Naive thymus-derived CD4-positive, alpha-beta T cell (primary cell): Measurements from ENCODE around the gene PLEKHA7. TPM values are rescaled to one million over a fixed set of nuclear protein-coding genes. Genes with fewer than 3 reads are reported as not detected.
"Not testable (repeated sequence)": the region's sequence is repeated elsewhere in the genome, so short reads cannot be mapped to it uniquely, and the experiment has no call there.

Experiments used
- ATAC-seq: fragments of 150-1000 bp; cut with Tn5 transposase; 2 replicates; pipeline ENCODE4 v1.10.0; 2021; ENCODE audit warnings: mild to moderate bottlenecking, moderate library complexity
- CTCF ChIA-PET: fragments of 350-600 bp; sonication (Branson Sonifier 250); formaldehyde crosslinking; loops from one replicate; lab custom pipeline; 2021; ENCODE audit warnings: antibody characterized with exemption; lab: Charles Lee
- POLR2A ChIA-PET: fragments of 350-600 bp; sonication (Branson Sonifier 250); formaldehyde crosslinking; loops from one replicate; lab custom pipeline; 2021; ENCODE audit warnings: antibody characterized with exemption, inconsistent platforms; lab: Charles Lee
- DNase-seq, 9 donors: peaks; one replicate each; pipeline versions ENCODE4 v3.0.0 to v3.0.0-alpha.2; 2020 to 2022; ENCODE audit warnings: mixed read lengths in 1 of 9
- H3K27ac ChIP-seq: one replicate; pipeline ENCODE4 v1.7.0; 2013; ENCODE audit warnings: mild to moderate bottlenecking, low read depth, low read length, moderate library complexity
- H3K27me3 ChIP-seq, 2 donors: one replicate each; pipeline ENCODE4 v1.7.0; 2013; ENCODE audit warnings: low read length in 2 of 2, mild to moderate bottlenecking in 2 of 2, moderate library complexity in 2 of 2; ENCODE audit not compliant: control insufficient read depth in 2 of 2, insufficient read depth in 2 of 2
- H3K36me3 ChIP-seq, 3 experiments: 1 replicate in 2 of 3; 2 replicates in 1 of 3; pipeline ENCODE4 v1.7.0; 2013; ENCODE audit warnings: low read length in 3 of 3, mild to moderate bottlenecking in 3 of 3, moderate library complexity in 1 of 3; ENCODE audit not compliant: insufficient read depth in 3 of 3, control insufficient read depth in 2 of 3
- H3K4me1 ChIP-seq, 2 donors: one replicate each; pipeline ENCODE4 v1.7.0; 2013; ENCODE audit warnings: low read length in 2 of 2, mild to moderate bottlenecking in 2 of 2, moderate library complexity in 1 of 2; ENCODE audit not compliant: control insufficient read depth in 2 of 2, insufficient read depth in 2 of 2
- H3K4me3 ChIP-seq: 2 replicates; pipeline ENCODE4 v1.7.0; 2013; ENCODE audit warnings: mild to moderate bottlenecking, low read length
- H3K9me3 ChIP-seq, 3 experiments: 1 replicate in 2 of 3; 2 replicates in 1 of 3; pipeline ENCODE4 v1.7.0; 2013; ENCODE audit warnings: low read length in 3 of 3; ENCODE audit not compliant: control insufficient read depth in 2 of 3
- H3K27ac Mint-ChIP-seq, 9 donors: one replicate each; pipeline ENCODE4 v1.8.0; 2020 to 2022; ENCODE audit warnings: mixed read lengths in 9 of 9, mild to moderate bottlenecking in 8 of 9, moderate library complexity in 5 of 9, inconsistent platforms in 2 of 9
- H3K27me3 Mint-ChIP-seq, 5 donors: one replicate each; pipeline ENCODE4 v1.8.0; 2021 to 2022; ENCODE audit warnings: mixed read lengths in 5 of 5, mild to moderate bottlenecking in 1 of 5
- H3K36me3 Mint-ChIP-seq, 5 donors: one replicate each; pipeline ENCODE4 v1.8.0; 2020 to 2022; ENCODE audit warnings: mixed read lengths in 5 of 5, mild to moderate bottlenecking in 3 of 5, inconsistent platforms in 1 of 5
- H3K4me1 Mint-ChIP-seq, 7 donors: one replicate each; pipeline ENCODE4 v1.8.0; 2020 to 2022; ENCODE audit warnings: mixed read lengths in 7 of 7, mild to moderate bottlenecking in 3 of 7, inconsistent platforms in 1 of 7
- H3K4me3 Mint-ChIP-seq, 10 donors: one replicate each; pipeline ENCODE4 v1.8.0; 2020 to 2022; ENCODE audit warnings: mild to moderate bottlenecking in 10 of 10, mixed read lengths in 10 of 10, moderate library complexity in 6 of 10, inconsistent platforms in 2 of 10
- H3K9me3 Mint-ChIP-seq, 11 donors: one replicate each; pipeline ENCODE4 v1.8.0; 2020 to 2022; ENCODE audit warnings: mixed read lengths in 11 of 11, mild to moderate bottlenecking in 4 of 11, inconsistent platforms in 1 of 11, moderate library complexity in 1 of 11
- intact Hi-C, 2 donors: fragments of 100-400 bp; cut with micrococcal nuclease; formaldehyde crosslinking; loops; one replicate each; pipeline ENCODE4 v1.15.1; 2023
- polyA plus RNA-seq, 2 donors: library from polyadenylated mRNA; unstranded; fragments of 300-500 nt; fragmentation: Illumina TruSeq; gene quantifications; one replicate each; pipeline ENCODE4 v1.2.3, GENCODE V29; 2021
- total RNA-seq, 6 experiments: library from RNA in 5 of 6; stranded (reverse) in 5 of 6; gene quantifications; 1 replicate in 5 of 6; 2 replicates in 1 of 6; pipeline ENCODE4 v1.2.3 and lab custom pipeline; 2021 to 2026

The PLEKHA7 gene
- total and polyA plus RNA-seq, 7 experiments from 2014 or later: 0.84 to 4.8 (median 2.4) TPM

GRCh38 chr11:16876053-16876752 is 138.0 kb downstream of the PLEKHA7 start:
- Histone ChIP-seq H3K36me3 (no peaks in the 10 kb centered on the region), H3K9me3 (no peaks in the 10 kb centered on the region), H3K4me1 (no peaks in the 10 kb centered on the region), H3K27ac (no peak overlapping the region), H3K27me3 (no peaks in the 10 kb centered on the region), H3K4me3 (no peak overlapping the region)
- Mint-ChIP-seq H3K27me3 (peaks cover 0 to 12% (median under 1%) of the 10 kb centered on the region in 5 donors), H3K4me3 (no peak overlapping the region), H3K9me3 (peaks cover 0 to 1% (median 0%) of the 10 kb centered on the region in 11 donors), H3K27ac (no peak overlapping the region), H3K36me3 (no peaks in the 10 kb centered on the region), H3K4me1 (no peaks in the 10 kb centered on the region)
- ChIA-PET CTCF (no interaction called here), POLR2A (no interaction called here)
- DNase-seq: no peak
- intact Hi-C loops: no loop called here
- ATAC-seq: no peak

- Histone ChIP-seq H3K27ac (no peak overlapping the region), H3K9me3 (no peaks in the 10 kb centered on the region), H3K4me3 (no peak overlapping the region), H3K27me3 (no peaks in the 10 kb centered on the region), H3K36me3 (no peaks in the 10 kb centered on the region), H3K4me1 (no peaks in the 10 kb centered on the region)
- Mint-ChIP-seq H3K27me3 (peaks cover 0 to 12% (median 0%) of the 10 kb centered on the region in 5 donors), H3K9me3 (no peaks in the 10 kb centered on the region), H3K4me1 (no peaks in the 10 kb centered on the region), H3K36me3 (no peaks in the 10 kb centered on the region), H3K4me3 (no peak overlapping the region), H3K27ac (no peak overlapping the region)
- ChIA-PET POLR2A (no interaction called here), CTCF (no interaction called here)
- no peak for ATAC-seq
- intact Hi-C loops: no loop called here
- no peak for DNase-seq
These were observed 139.8 kb downstream of the PLEKHA7 start for GRCh38 chr11:16874275-16874975.

GRCh38 chr11:16873289-16873688 is 140.9 kb downstream of the PLEKHA7 start:
- Histone ChIP-seq H3K4me1 (no peaks in the 10 kb centered on the region), H3K36me3 (no peaks in the 10 kb centered on the region), H3K27me3 (no peaks in the 10 kb centered on the region), H3K27ac (no peak overlapping the region), H3K9me3 (no peaks in the 10 kb centered on the region), H3K4me3 (no peak overlapping the region)
- CTCF ChIA-PET: no interaction called here
- no peaks in the 10 kb centered on the region for H3K36me3 Mint-ChIP-seq
- ATAC-seq (no peak), DNase-seq (no peak)
- H3K4me1 Mint-ChIP-seq: no peaks in the 10 kb centered on the region
- intact Hi-C loops: no loop called here
- peaks cover 0 to 5% (median 0%) of the 10 kb centered on the region in 5 donors for H3K27me3 Mint-ChIP-seq
- H3K27ac Mint-ChIP-seq: no peak overlapping the region
- H3K9me3 Mint-ChIP-seq: no peaks in the 10 kb centered on the region
- POLR2A ChIA-PET: no interaction called here
- H3K4me3 Mint-ChIP-seq: no peak overlapping the region

GRCh38 chr11:16871368-16871767 is 142.8 kb downstream of the PLEKHA7 start:
- Histone ChIP-seq H3K27me3 (no peaks in the 10 kb centered on the region), H3K9me3 (no peaks in the 10 kb centered on the region), H3K4me3 (no peak overlapping the region), H3K4me1 (no peaks in the 10 kb centered on the region), H3K36me3 (no peaks in the 10 kb centered on the region), H3K27ac (no peak overlapping the region)
- POLR2A ChIA-PET: no interaction called here
- Mint-ChIP-seq H3K27me3 (no peaks in the 10 kb centered on the region), H3K36me3 (no peaks in the 10 kb centered on the region), H3K27ac (no peak overlapping the region), H3K4me1 (no peaks in the 10 kb centered on the region), H3K9me3 (no peaks in the 10 kb centered on the region), H3K4me3 (no peak overlapping the region)
- ATAC-seq (no peak), DNase-seq (no peak)
- intact Hi-C loops: no loop called here
- CTCF ChIA-PET: no interaction called here

DNA sequence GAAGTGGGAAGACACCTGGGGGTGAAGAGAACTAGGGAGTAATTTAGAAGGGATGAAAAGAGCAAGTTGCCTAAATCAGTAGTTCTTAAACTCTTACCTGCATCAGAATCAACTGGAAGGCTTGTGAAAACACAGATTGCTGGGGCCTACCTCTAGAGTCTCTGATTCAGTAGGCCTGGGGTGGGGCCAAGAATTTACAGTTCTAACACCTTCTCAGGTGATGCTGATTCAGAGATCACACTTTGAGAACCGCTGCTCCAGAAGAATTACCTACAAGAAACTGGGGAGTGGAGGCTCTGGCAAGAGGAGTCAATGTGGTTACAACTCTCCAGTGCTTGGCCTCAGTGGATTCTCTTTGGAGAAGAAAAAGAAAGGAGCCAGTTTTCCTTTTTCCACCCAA is 147.1 kb downstream of the PLEKHA7 start:
- no peak for DNase-seq
- H3K27ac ChIP-seq: no peak overlapping the region
- Mint-ChIP-seq H3K4me3 (no peak overlapping the region), H3K4me1 (peaks cover 0 to 8% (median 0%) of the 10 kb centered on the region in 7 donors), H3K27ac (no peak overlapping the region), H3K36me3 (peaks cover 0 to 5% (median 0%) of the 10 kb centered on the region in 5 donors), H3K9me3 (peaks cover 0 to 5% (median 0%) of the 10 kb centered on the region in 11 donors), H3K27me3 (peaks cover 0 to 4% (median 0%) of the 10 kb centered on the region in 5 donors)
- no peaks in the 10 kb centered on the region for H3K4me1 ChIP-seq
- no peak for ATAC-seq
- ChIA-PET POLR2A (no interaction called here), CTCF (no interaction called here)
- H3K27me3 ChIP-seq: no peaks in the 10 kb centered on the region
- no peaks in the 10 kb centered on the region for H3K36me3 ChIP-seq
- no peak overlapping the region for H3K4me3 ChIP-seq
- no peaks in the 10 kb centered on the region for H3K9me3 ChIP-seq
- intact Hi-C loops: no loop called here

GRCh38 chr11:16864428-16864827 is 149.8 kb downstream of the PLEKHA7 start:
- H3K4me1 Mint-ChIP-seq, H3K27me3 ChIP-seq, ATAC-seq, H3K4me3 ChIP-seq, intact Hi-C loops, H3K9me3 ChIP-seq, CTCF ChIA-PET, H3K4me1 ChIP-seq, H3K9me3 Mint-ChIP-seq, POLR2A ChIA-PET, H3K27me3 Mint-ChIP-seq, H3K36me3 ChIP-seq, H3K36me3 Mint-ChIP-seq, H3K4me3 Mint-ChIP-seq, H3K27ac ChIP-seq, H3K27ac Mint-ChIP-seq: not testable (repeated sequence)
- DNase-seq: peak in 1 of 9 donors; percentile 31

DNA sequence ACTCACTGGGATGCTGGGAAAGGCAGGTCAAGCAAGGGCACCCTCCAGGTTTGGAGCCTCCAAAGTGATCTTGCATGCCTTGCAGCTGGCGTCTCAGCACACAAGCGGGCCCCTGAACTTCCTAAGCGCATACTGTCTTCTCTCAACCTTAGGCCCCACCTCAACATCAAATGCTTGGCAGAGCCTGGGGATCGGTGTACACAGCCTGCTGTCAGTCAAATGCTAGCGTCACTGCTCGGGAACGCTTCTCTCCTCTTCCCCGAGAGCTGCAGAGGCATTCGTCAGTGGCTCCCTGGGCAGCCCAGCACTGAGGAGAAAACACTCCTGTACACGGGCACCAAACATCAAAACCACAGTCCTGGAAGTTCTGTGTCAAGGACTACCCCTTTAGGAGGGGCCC is 150.8 kb downstream of the PLEKHA7 start:
- Histone ChIP-seq H3K4me1 (no peaks in the 10 kb centered on the region), H3K4me3 (no peak overlapping the region), H3K36me3 (no peaks in the 10 kb centered on the region), H3K27me3 (no peaks in the 10 kb centered on the region), H3K27ac (no peak overlapping the region), H3K9me3 (no peaks in the 10 kb centered on the region)
- Mint-ChIP-seq H3K4me3 (no peak overlapping the region), H3K27ac (no peak overlapping the region), H3K4me1 (peaks cover 0 to 10% (median 0%) of the 10 kb centered on the region in 7 donors), H3K9me3 (peaks cover 0 to 5% (median 0%) of the 10 kb centered on the region in 11 donors), H3K27me3 (peaks cover 0 to 4% (median 0%) of the 10 kb centered on the region in 5 donors), H3K36me3 (peaks cover 0 to 5% (median 0%) of the 10 kb centered on the region in 5 donors)
- ChIA-PET POLR2A (no interaction called here), CTCF (no interaction called here)
- intact Hi-C loops: no loop called here
- ATAC-seq: no peak
- DNase-seq: no peak
